ENCODE data around the gene SKAP2. TPM values are rescaled to one million over a fixed set of nuclear protein-coding genes. Genes with fewer than 3 reads are reported as not detected.

SKAP2 gene
- total RNA-seq, 4 donors from 2014 or later: 27.5 to 45.2 (median 31.9) TPM

DNA sequence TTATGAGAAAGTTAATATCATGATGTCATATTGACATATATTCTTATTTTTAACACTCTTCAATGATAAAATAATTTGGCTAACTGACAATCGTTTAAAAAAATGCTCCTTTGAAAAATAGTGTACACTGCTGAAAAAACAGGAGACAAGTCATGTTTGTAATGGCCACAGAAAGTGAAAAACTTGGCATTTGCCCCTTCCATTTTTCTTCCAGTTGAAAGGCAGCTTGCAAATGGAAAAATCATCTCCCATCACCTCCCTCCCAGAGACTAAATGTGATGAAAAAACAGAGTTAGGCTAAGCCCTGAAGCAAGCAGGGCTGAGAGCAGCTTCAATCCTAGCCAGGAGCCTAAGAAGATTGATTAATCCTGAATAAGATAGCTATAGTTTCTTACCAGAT lies 160.4 kb downstream of the SKAP2 start:
- TF ChIP-seq, protein P1, sequence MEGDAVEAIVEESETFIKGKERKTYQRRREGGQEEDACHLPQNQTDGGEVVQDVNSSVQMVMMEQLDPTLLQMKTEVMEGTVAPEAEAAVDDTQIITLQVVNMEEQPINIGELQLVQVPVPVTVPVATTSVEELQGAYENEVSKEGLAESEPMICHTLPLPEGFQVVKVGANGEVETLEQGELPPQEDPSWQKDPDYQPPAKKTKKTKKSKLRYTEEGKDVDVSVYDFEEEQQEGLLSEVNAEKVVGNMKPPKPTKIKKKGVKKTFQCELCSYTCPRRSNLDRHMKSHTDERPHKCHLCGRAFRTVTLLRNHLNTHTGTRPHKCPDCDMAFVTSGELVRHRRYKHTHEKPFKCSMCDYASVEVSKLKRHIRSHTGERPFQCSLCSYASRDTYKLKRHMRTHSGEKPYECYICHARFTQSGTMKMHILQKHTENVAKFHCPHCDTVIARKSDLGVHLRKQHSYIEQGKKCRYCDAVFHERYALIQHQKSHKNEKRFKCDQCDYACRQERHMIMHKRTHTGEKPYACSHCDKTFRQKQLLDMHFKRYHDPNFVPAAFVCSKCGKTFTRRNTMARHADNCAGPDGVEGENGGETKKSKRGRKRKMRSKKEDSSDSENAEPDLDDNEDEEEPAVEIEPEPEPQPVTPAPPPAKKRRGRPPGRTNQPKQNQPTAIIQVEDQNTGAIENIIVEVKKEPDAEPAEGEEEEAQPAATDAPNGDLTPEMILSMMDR (IDR thresholded peaks at IDR 0.05; ENCODE audit: low read depth): no peak

GRCh38 chr7:26700893-26701292 lies 163.5 kb downstream of the SKAP2 start:
- TF ChIP-seq, protein P1 (IDR thresholded peaks at IDR 0.05; ENCODE audit: low read depth): no peak

DNA sequence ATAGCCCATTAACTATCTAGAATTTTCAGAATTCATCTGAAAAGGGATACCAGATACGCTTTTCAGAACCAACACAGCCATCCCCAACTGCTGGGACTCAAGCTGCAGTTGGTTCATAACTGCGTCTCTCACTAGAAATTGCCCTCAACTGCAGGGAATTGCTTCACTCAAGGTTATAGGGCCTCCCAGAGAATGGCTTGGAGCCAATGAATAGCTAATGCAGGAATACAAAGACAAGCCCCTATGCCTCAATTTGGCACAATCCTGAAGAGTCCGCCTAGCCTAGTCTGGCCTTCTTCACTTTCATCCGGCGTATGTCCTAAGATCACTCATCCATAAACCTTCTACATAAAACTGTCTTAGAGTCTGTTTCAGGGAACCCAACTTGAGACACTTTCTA lies 164.0 kb downstream of the SKAP2 start:
- TF ChIP-seq, protein P1 (IDR thresholded peaks at IDR 0.05; ENCODE audit: low read depth): no peak

DNA sequence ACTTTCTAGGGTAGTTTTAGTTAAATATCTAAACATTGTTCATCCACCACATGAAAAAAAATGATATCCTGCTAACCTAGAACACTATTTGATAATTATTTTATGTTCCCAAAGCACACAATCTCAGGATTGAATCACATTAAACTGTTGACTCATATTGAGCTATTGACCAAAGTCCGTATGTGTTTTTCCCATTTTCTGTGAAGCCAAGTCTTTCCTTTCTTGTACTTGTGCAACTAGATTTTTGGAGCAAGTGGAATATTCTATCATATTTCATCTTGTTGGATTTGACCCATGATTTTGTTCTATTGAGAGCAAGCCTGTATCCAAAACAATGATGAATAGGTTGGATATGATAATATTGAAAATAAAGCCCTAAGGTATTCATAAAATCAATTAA lies 164.6 kb downstream of the SKAP2 start:
- TF ChIP-seq, protein P1 (IDR thresholded peaks at IDR 0.05; ENCODE audit: low read depth): no peak

- TF ChIP-seq, protein P1 (IDR thresholded peaks at IDR 0.05; ENCODE audit: low read depth): no peak
These were observed 165.6 kb downstream of the SKAP2 start for GRCh38 chr7:26698806-26699205.

DNA sequence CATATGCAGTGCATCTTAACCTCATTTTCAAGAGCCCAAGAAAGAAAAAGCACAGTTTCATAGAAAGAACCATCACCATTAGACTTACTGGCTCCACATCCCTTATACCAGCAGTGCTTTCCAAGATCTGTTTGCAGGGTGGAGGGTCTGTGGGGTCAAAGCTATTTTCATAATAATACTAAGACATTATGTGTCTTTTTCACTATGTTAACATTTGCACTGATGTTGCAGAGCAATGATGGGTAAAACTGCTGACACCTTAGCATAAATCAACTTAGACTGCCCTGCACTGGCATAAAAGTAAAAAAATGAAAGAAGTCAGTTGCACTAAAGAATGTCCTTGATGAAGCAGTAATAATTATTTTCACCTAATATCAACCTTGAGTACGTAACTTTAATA lies 166.2 kb downstream of the SKAP2 start:
- TF ChIP-seq, protein P1 (IDR thresholded peaks at IDR 0.05; ENCODE audit: low read depth): no peak

DNA sequence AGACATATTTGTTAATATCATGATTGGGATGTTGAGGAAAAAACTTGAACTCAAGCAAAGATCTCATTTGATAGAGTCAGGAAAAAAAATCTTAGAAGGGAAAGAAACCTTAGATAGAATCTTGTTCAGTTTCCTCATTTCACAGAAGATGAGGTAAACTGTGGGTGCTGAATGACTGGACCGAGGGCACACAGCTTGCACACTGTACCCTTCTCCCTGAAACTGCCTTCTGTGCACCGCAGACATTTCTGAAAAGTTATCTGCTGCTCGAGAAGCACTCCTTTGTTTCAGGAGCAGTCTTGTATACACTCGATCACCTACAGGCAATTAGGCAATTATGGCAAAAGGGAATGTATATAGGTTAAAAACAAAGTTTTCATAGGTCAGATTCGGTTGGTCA lies 167.4 kb downstream of the SKAP2 start:
- TF ChIP-seq, protein P1 (IDR thresholded peaks at IDR 0.05; ENCODE audit: low read depth): no peak

Data from subcutaneous adipose tissue (tissue), 4 donors.